Cardiac fibroblast (primary cell): Measurements from ENCODE around the gene AS3MT.

ENCODE experiments used
- DNase-seq, 2 donors: peaks; one replicate each; pipeline versions ENCODE4 v3.0.0 to v3.0.0-alpha.2; 2010; ENCODE audit warnings: low read depth in 2 of 2
- H3K4me3 ChIP-seq, 2 donors: replicated peaks in 1 of 2; 1 replicate in 1 of 2; 2 replicates in 1 of 2; pipeline ENCODE4 v1.5.1; 2011; ENCODE audit warnings: low read depth in 2 of 2, low read length in 2 of 2, mild to moderate bottlenecking in 2 of 2, moderate library complexity in 1 of 2
- TF ChIP-seq, protein P1 (sequence below): IDR thresholded peaks from one replicate; pipeline ENCODE4 v1.5.1; 2011; ENCODE audit warnings: low read depth, mild to moderate bottlenecking, low read length, inconsistent platforms

The AS3MT gene

GRCh38 chr10:102859911-102860310, 9.4 kb upstream of the AS3MT start:
- TF ChIP-seq, protein P1, sequence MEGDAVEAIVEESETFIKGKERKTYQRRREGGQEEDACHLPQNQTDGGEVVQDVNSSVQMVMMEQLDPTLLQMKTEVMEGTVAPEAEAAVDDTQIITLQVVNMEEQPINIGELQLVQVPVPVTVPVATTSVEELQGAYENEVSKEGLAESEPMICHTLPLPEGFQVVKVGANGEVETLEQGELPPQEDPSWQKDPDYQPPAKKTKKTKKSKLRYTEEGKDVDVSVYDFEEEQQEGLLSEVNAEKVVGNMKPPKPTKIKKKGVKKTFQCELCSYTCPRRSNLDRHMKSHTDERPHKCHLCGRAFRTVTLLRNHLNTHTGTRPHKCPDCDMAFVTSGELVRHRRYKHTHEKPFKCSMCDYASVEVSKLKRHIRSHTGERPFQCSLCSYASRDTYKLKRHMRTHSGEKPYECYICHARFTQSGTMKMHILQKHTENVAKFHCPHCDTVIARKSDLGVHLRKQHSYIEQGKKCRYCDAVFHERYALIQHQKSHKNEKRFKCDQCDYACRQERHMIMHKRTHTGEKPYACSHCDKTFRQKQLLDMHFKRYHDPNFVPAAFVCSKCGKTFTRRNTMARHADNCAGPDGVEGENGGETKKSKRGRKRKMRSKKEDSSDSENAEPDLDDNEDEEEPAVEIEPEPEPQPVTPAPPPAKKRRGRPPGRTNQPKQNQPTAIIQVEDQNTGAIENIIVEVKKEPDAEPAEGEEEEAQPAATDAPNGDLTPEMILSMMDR = no peak
- no peak overlapping the region for H3K4me3 ChIP-seq
- no peak for DNase-seq

DNA sequence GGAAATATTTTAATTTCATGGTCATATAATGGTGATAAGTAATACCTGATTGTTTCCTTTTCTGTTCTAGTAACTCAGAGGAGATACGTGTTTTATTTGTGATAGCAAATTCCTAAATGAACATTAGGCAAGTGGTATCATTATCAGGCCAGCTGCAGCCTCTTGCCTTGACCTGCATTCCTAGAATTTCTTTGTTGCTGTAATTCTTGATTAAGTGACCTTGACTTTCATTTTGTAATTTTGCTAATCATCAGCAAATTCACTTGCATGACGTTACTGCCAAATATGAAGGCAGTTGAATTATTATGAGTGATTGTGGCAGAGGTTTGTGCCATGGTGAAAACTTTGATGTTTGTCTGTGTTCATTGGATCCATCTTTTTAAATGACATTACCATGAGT, 5.6 kb upstream of the AS3MT start:
- DNase-seq = no peak
- H3K4me3 ChIP-seq = no peak overlapping the region
- TF ChIP-seq, protein P1 = no peak

GRCh38 chr10:102865620-102866019, 3.6 kb upstream of the AS3MT start:
- H3K4me3 ChIP-seq = no peak overlapping the region
- no peak for DNase-seq
- TF ChIP-seq, protein P1 = no peak

- TF ChIP-seq, protein P1 = no peak
- H3K4me3 ChIP-seq = peak overlapping the region; percentile 50 to 52
These were observed 386 bp upstream of the AS3MT start for GRCh38 chr10:102868911-102869257.

GRCh38 chr10:102870221-102870620, 951 bp downstream of the AS3MT start:
- TF ChIP-seq, protein P1 = no peak
- no peak for DNase-seq
- no peak overlapping the region for H3K4me3 ChIP-seq

More at GRCh38 chr10:102868911-102869257, 386 bp upstream of the AS3MT start:
- DNase-seq = no peak

GRCh38 chr10:102872163-102872562, 2.9 kb downstream of the AS3MT start:
- no peak overlapping the region for H3K4me3 ChIP-seq
- TF ChIP-seq, protein P1 = no peak
- no peak for DNase-seq

- DNase-seq = no peak
- TF ChIP-seq, protein P1 = no peak
- no peak overlapping the region for H3K4me3 ChIP-seq
These were observed 7.5 kb downstream of the AS3MT start for GRCh38 chr10:102876747-102877153.
